ENCODE measurements around the gene STIM1.

DNA sequence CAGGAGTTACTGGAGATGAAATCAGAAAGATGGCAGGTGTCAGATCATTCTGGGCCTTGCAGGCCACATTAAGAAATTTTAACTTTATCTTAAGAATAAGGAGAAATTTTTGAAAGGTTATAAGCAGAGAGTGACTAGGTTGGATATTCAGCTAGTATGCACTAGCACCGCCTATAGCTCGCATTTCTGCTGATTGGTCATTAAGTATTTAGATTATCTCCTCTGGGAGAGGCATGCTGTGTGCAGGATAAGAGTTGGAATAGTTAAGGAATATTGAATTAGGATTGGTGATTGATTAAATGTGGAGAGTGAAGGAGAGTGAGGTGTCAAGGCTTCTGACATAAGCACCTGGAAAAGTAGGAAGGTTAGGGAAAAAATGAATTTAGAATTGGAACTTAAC is 100.6 kb downstream of the STIM1 start:
- TF ChIP-seq, protein P1, sequence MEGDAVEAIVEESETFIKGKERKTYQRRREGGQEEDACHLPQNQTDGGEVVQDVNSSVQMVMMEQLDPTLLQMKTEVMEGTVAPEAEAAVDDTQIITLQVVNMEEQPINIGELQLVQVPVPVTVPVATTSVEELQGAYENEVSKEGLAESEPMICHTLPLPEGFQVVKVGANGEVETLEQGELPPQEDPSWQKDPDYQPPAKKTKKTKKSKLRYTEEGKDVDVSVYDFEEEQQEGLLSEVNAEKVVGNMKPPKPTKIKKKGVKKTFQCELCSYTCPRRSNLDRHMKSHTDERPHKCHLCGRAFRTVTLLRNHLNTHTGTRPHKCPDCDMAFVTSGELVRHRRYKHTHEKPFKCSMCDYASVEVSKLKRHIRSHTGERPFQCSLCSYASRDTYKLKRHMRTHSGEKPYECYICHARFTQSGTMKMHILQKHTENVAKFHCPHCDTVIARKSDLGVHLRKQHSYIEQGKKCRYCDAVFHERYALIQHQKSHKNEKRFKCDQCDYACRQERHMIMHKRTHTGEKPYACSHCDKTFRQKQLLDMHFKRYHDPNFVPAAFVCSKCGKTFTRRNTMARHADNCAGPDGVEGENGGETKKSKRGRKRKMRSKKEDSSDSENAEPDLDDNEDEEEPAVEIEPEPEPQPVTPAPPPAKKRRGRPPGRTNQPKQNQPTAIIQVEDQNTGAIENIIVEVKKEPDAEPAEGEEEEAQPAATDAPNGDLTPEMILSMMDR (IDR thresholded peaks at IDR 0.05; ENCODE audit: borderline replicate concordance, extremely low read depth, low read length, poor library complexity, severe bottlenecking), result no peak
- TF ChIP-seq EZH2 (IDR thresholded peaks at IDR 0.05; ENCODE audit: borderline replicate concordance, low read depth, low read length, severe bottlenecking), result no peak

Measured in DND-41 (cell line).